ENCODE measurements around the gene SCARB1.
"Not testable (repeated sequence)": the region's sequence is repeated elsewhere in the genome, so short reads cannot be mapped to it uniquely, and the experiment has no call there.

The SCARB1 gene

GRCh38 chr12:124863416-124864325 is at the start of gene SCARB1:
TSS of gene SCARB1 (minus strand) at chr12:124863864. CDS start at chr12:124863720, 144 bp downstream.
- peak; percentile 96 for DNase-seq (ENCODE audit: low spot score)

GRCh38 chr12:124912529-124913287 is 49.0 kb upstream of the SCARB1 start:
- DNase-seq (ENCODE audit: low spot score) = not testable (repeated sequence)

GRCh38 chr12:124911521-124911920 is 47.9 kb upstream of the SCARB1 start:
- DNase-seq (ENCODE audit: low spot score) = not testable (repeated sequence)

- no peak for DNase-seq (ENCODE audit: low spot score)
Measured at GRCh38 chr12:124910561-124911478, 47.2 kb upstream of the SCARB1 start.

GRCh38 chr12:124909831-124910560 is 46.3 kb upstream of the SCARB1 start:
- no peak for DNase-seq (ENCODE audit: low spot score)

GRCh38 chr12:124906606-124907261 is 43.1 kb upstream of the SCARB1 start:
- peak; percentile 84 for DNase-seq (ENCODE audit: low spot score)

- no peak for DNase-seq (ENCODE audit: low spot score)
Measured at GRCh38 chr12:124904306-124905098, 40.8 kb upstream of the SCARB1 start.

GRCh38 chr12:124902916-124903315 is 39.3 kb upstream of the SCARB1 start:
- no peak for DNase-seq (ENCODE audit: low spot score)

- no peak for DNase-seq (ENCODE audit: low spot score)
Measured at GRCh38 chr12:124901003-124901402, 37.3 kb upstream of the SCARB1 start.

- DNase-seq (ENCODE audit: low spot score) = not testable (repeated sequence)
Measured at GRCh38 chr12:124900345-124900795, 36.7 kb upstream of the SCARB1 start.

- DNase-seq (ENCODE audit: low spot score) = no peak
Measured at GRCh38 chr12:124898923-124899294, 35.2 kb upstream of the SCARB1 start.

- no peak for DNase-seq (ENCODE audit: low spot score)
Measured at GRCh38 chr12:124898200-124898922, 34.7 kb upstream of the SCARB1 start.

- DNase-seq (ENCODE audit: low spot score) = no peak
Measured at GRCh38 chr12:124896461-124896860, 32.8 kb upstream of the SCARB1 start.

- no peak for DNase-seq (ENCODE audit: low spot score)
Measured at GRCh38 chr12:124893792-124894516, 30.3 kb upstream of the SCARB1 start.

GRCh38 chr12:124888260-124888659 is 24.6 kb upstream of the SCARB1 start:
- no peak for DNase-seq (ENCODE audit: low spot score)

- not testable (repeated sequence) for DNase-seq (ENCODE audit: low spot score)
Measured at GRCh38 chr12:124887766-124888165, 24.1 kb upstream of the SCARB1 start.

- DNase-seq (ENCODE audit: low spot score) = no peak
Measured at GRCh38 chr12:124884587-124885438, 21.1 kb upstream of the SCARB1 start.

Data from ecto neural progenitor cell (in vitro differentiated cells).